Uterus (tissue), 2 donors: ENCODE measurements around the gene MTNR1A.

Source experiments
- CTCF ChIP-seq, 4 experiments: fragments of 200-600 bp in 2 of 4; fragments of 450-650 bp in 2 of 4; sonication (generic) in 2 of 4; IDR thresholded peaks; one replicate each; pipeline ENCODE4 v1.5.1; 2016 to 2019; ENCODE audit warnings: antibody characterized with exemption in 4 of 4, mild to moderate bottlenecking in 2 of 4, moderate library complexity in 1 of 4
- POLR2A ChIP-seq, 2 donors: fragments of 450-650 bp; IDR thresholded peaks; one replicate each; pipeline ENCODE4 v1.6.1; 2016; ENCODE audit warnings: antibody characterized with exemption in 2 of 2, mild to moderate bottlenecking in 1 of 2, moderate library complexity in 1 of 2

GRCh38 chr4:186569533-186570192, 14.3 kb upstream of the MTNR1A start:
- no peak for TF ChIP-seq POLR2A (IDR thresholded peaks at IDR 0.05)
- no peak for TF ChIP-seq CTCF (IDR thresholded peaks at IDR 0.05)
